K562 (cell line): ENCODE data around the gene PPP1R2C. TPM values are rescaled to one million over a fixed set of nuclear protein-coding genes. Genes with fewer than 3 reads are reported as not detected.

ENCODE experiments used
- ATAC-seq: fragments of 200-7000 bp; cut with Tn5 transposase; 3 replicates; pipeline ENCODE4 v1.9.1; 2020; ENCODE audit warnings: moderate library complexity
- BruUV-seq: library from RNA; stranded (reverse); fragments of 400-500 nt; replicated peaks from 2 replicates; lab custom pipeline; 2021; lab: Mats Ljungman, UMichigan
- CTCF ChIA-PET: fragments of 300-600 bp; formaldehyde crosslinking; extraction: SDS; loops from one replicate; lab custom pipeline; 2021; ENCODE audit warnings: low intra/inter-chr PET ratio; lab: Yijun Ruan, JAX
- POLR2A ChIA-PET: fragments of 300-600, 350-650 bp; sonication (Branson Sonifier 250); formaldehyde crosslinking; extraction: SDS; loops from one replicate; lab custom pipeline; 2021; ENCODE audit warnings: antibody characterized with exemption, inconsistent platforms; lab: Yijun Ruan, JAX
- DNase-seq, 4 experiments: peaks; one replicate each; pipeline versions ENCODE4 v3.0.0 to v3.0.0-alpha.2; 2011 to 2018; ENCODE audit warnings: low spot score in 3 of 4, mixed read lengths in 3 of 4; ENCODE audit errors: extremely low read depth in 1 of 4
- FAIRE-seq: peaks from 2 replicates; lab custom pipeline; 2011; peaks lifted over from hg19 to GRCh38; lab: Jason Lieb, UNC
- H2AFZ ChIP-seq: 2 replicates; pipeline ENCODE4 v1.6.0; 2011; ENCODE audit warnings: low read depth, low read length, control low read depth, inconsistent platforms
- H3K27ac ChIP-seq: fragments of 200-600 bp; 3 replicates; pipeline ENCODE4 v1.8.0; 2011; ENCODE audit warnings: low read depth, mild to moderate bottlenecking, control low read depth, inconsistent platforms, low read length, moderate library complexity, mixed read lengths; ENCODE audit errors: extremely low read depth
- H3K27me3 ChIP-seq, 2 experiments: fragments of 300-600 bp in 1 of 2; 2 replicates in 1 of 2; 3 replicates in 1 of 2; pipeline versions ENCODE4 v1.6.0 to v1.8.0; 2011; ENCODE audit warnings: inconsistent platforms in 2 of 2, low read length in 2 of 2, mild to moderate bottlenecking in 1 of 2, mixed read lengths in 1 of 2, moderate library complexity in 1 of 2; ENCODE audit not compliant: control insufficient read depth in 2 of 2, insufficient read depth in 2 of 2
- H3K36me3 ChIP-seq: fragments of 300-600 bp; 3 replicates; pipeline ENCODE4 v1.8.0; 2011; ENCODE audit warnings: mild to moderate bottlenecking, low read length, inconsistent platforms; ENCODE audit not compliant: control insufficient read depth, insufficient read depth
- H3K4me1 ChIP-seq, 2 experiments: fragments of 200-600 bp in 1 of 2; replicated peaks in 1 of 2; 2 replicates in 1 of 2; 3 replicates in 1 of 2; pipeline versions ENCODE4 v1.5.1 to v1.8.0; 2011; ENCODE audit warnings: inconsistent platforms in 2 of 2, low read length in 2 of 2, mild to moderate bottlenecking in 1 of 2, mixed read lengths in 1 of 2, moderate library complexity in 1 of 2; ENCODE audit not compliant: control insufficient read depth in 2 of 2, insufficient read depth in 2 of 2
- H3K4me2 ChIP-seq: 2 replicates; pipeline ENCODE4 v1.6.1; 2011; ENCODE audit warnings: low read length, control low read depth, inconsistent platforms, mixed read lengths; ENCODE audit not compliant: insufficient read depth
- H3K4me3 ChIP-seq: fragments of 200-600 bp; sonication (generic), shearing (Covaris generic); 2 replicates; pipeline ENCODE4 v1.5.1; 2016; ENCODE audit warnings: control low read depth, inconsistent platforms
- H3K79me2 ChIP-seq: fragments of 200-600 bp; 3 replicates; pipeline ENCODE4 v1.8.0; 2011; ENCODE audit warnings: low read length, inconsistent platforms; ENCODE audit not compliant: control insufficient read depth, insufficient read depth
- H3K9ac ChIP-seq, 2 experiments: 2 replicates each; pipeline versions ENCODE4 v1.6.0 to v1.6.1; 2011; ENCODE audit warnings: low read depth in 2 of 2, low read length in 2 of 2, control low read depth in 1 of 2, inconsistent platforms in 1 of 2, mild to moderate bottlenecking in 1 of 2, mixed read lengths in 1 of 2; ENCODE audit not compliant: insufficient read depth in 1 of 2
- H3K9me1 ChIP-seq: one replicate; pipeline ENCODE4 v1.6.0; 2011; ENCODE audit warnings: inconsistent platforms, mild to moderate bottlenecking, low read length, moderate library complexity; ENCODE audit not compliant: control insufficient read depth, insufficient read depth
- H3K9me3 ChIP-seq: replicated peaks from 2 replicates; pipeline ENCODE4 v1.5.1; 2011; ENCODE audit warnings: low read depth, low read length, inconsistent platforms; ENCODE audit not compliant: control insufficient read depth, insufficient read depth
- H4K20me1 ChIP-seq: replicated peaks from 2 replicates; pipeline ENCODE4 v1.6.1; 2011; ENCODE audit warnings: low read length, inconsistent platforms, mixed read lengths; ENCODE audit not compliant: control insufficient read depth, insufficient read depth
- ARID1B ChIP-seq: fragments of 450-650 bp; IDR thresholded peaks from 2 replicates; pipeline ENCODE4 v1.6.1; 2016; ENCODE audit warnings: antibody characterized with exemption, mild to moderate bottlenecking, inconsistent platforms
- ATF3 ChIP-seq, 2 experiments: fragments of 450-650 bp in 1 of 2; sonication (generic) in 1 of 2; formaldehyde crosslinking in 1 of 2; IDR thresholded peaks in 1 of 2; conservative IDR thresholded peaks in 1 of 2; 2 replicates each; pipeline versions ENCODE4 v1.6.1 to v1.8.1; 2016 to 2023; ENCODE audit warnings: mild to moderate bottlenecking in 2 of 2, moderate library complexity in 2 of 2, inconsistent platforms in 1 of 2, missing genetic modification reagents in 1 of 2
- CBX5 ChIP-seq: IDR thresholded peaks from 2 replicates; pipeline ENCODE4 v1.6.1; 2014; ENCODE audit warnings: low read depth, borderline replicate concordance
- EWSR1 ChIP-seq: fragments of 450-650 bp; IDR thresholded peaks from 2 replicates; pipeline ENCODE4 v1.6.1; 2018; ENCODE audit warnings: borderline replicate concordance, mild to moderate bottlenecking, low read depth, moderate library complexity; ENCODE audit not compliant: partially characterized antibody
- GMEB1 ChIP-seq: fragments of 250-450 bp; sonication (Bioruptor Pico); IDR thresholded peaks from 2 replicates; pipeline ENCODE4 v1.4.0; 2020; ENCODE audit warnings: mild to moderate bottlenecking
- NFATC3 ChIP-seq: fragments of 450-650 bp; IDR thresholded peaks from 2 replicates; pipeline ENCODE4 v1.6.1; 2017; ENCODE audit warnings: mild to moderate bottlenecking
- NFE2 ChIP-seq: IDR thresholded peaks from 2 replicates; pipeline ENCODE4 v1.6.1; 2014; ENCODE audit warnings: antibody characterized with exemption, low read depth
- PHF20 ChIP-seq: fragments of 450-650 bp; IDR thresholded peaks from 2 replicates; pipeline ENCODE4 v1.6.1; 2018; ENCODE audit not compliant: partially characterized antibody
- POLR3G ChIP-seq: IDR thresholded peaks from 2 replicates; pipeline ENCODE4 v1.6.1; 2011; ENCODE audit not compliant: insufficient read length, insufficient replicate concordance; ENCODE audit errors: extremely low read depth
- TAF7 ChIP-seq: fragments of 450-650 bp; IDR thresholded peaks from 2 replicates; pipeline ENCODE4 v1.6.1; 2016; ENCODE audit warnings: missing genetic modification characterization, missing compliant biosample characterization
- ZKSCAN3 ChIP-seq: fragments of 250-450 bp; sonication (Bioruptor Pico); IDR thresholded peaks from 2 replicates; pipeline ENCODE4 v1.4.0; 2020
- ZNF282 ChIP-seq: sonication (generic); formaldehyde crosslinking; IDR thresholded peaks from 2 replicates; pipeline ENCODE4 v1.8.1; 2023; ENCODE audit warnings: missing genetic modification reagents
- ZNF507 ChIP-seq: conservative IDR thresholded peaks from 2 replicates; pipeline ENCODE4 v1.6.1; 2017; ENCODE audit warnings: missing genetic modification characterization, missing compliant biosample characterization
- WGBS: fragments of 100-300 bp; shearing (Covaris generic); methylation state at CpG from one replicate; pipeline ENCODE4 v1.1.6; 2016; ENCODE audit warnings: low coverage, mixed read lengths; ENCODE audit not compliant: insufficient coverage; ENCODE audit errors: missing lambda C conversion rate; 5-methylcytosine and 5-hydroxymethylcytosine counted together
- in situ Hi-C: fragments of 300-500 bp; cut with MboI; formaldehyde crosslinking; loops from 4 replicates; pipeline ENCODE4 v1.15.0; 2018; ENCODE audit warnings: inconsistent platforms, mixed read lengths
- intact Hi-C: fragments of 100-400 bp; cut with micrococcal nuclease; formaldehyde crosslinking; loops from 2 replicates; pipeline ENCODE4 v1.14.2; 2022
- polyA plus RNA-seq, 8 experiments: library from polyadenylated mRNA; depleted of rRNA in 4 of 8; stranded (reverse) in 5 of 8; unstranded in 3 of 8; fragments of >200 nt; fragmentation: Nextera tagmentation in 2 of 8; fragmentation: Illumina TruSeq in 1 of 8; extraction: Ambion mirVana in 2 of 8; extraction: Trizol in 1 of 8; gene quantifications; 2 replicates each; pipeline versions ENCODE4 v1.2.1 to v1.2.3, GENCODE V29; 2011 to 2014; ENCODE audit warnings: inconsistent platforms in 1 of 8, missing spikeins in 1 of 8
- total RNA-seq, 7 experiments: library from RNA; depleted of rRNA in 6 of 7; stranded (reverse); fragments of >200 nt in 6 of 7; fragmentation: Illumina TruSeq in 2 of 7; extraction: Trizol in 2 of 7; gene quantifications; 2 replicates each; pipeline versions ENCODE4 v1.2.1 to v1.2.3, GENCODE V29; 2011 to 2021; ENCODE audit warnings: low replicate concordance in 1 of 7

The PPP1R2C gene
- total and polyA plus RNA-seq, 9 of the 15 experiments (the other 6 are each of a cell fraction or from before 2014, with no cell fraction given): not detected

- no peak for ATAC-seq
- CTCF ChIA-PET: no interaction called here
- in situ Hi-C loops: no loop called here
- Histone ChIP-seq H3K4me2 (no peak overlapping the region), H3K36me3 (no peaks in the 10 kb centered on the region), H3K9ac (no peak overlapping the region), H4K20me1 (no peaks in the 10 kb centered on the region), H3K4me3 (no peak overlapping the region), H3K9me3 (no peaks in the 10 kb centered on the region), H3K27me3 (no peaks in the 10 kb centered on the region), H3K27ac (no peak overlapping the region), H3K9me1 (no peaks in the 10 kb centered on the region), H2AFZ (no peak overlapping the region), H3K4me1 (no peaks in the 10 kb centered on the region), H3K79me2 (no peaks in the 10 kb centered on the region)
- 2% methylated on average over 10 of the region's 17 CpGs for WGBS
- no peak for DNase-seq
- no TSS peak for BruUV-seq
- intact Hi-C loops: no loop called here
- TF ChIP-seq ARID1B (no peak), PHF20 (no peak), TAF7 (tag) (no peak), EWSR1 (no peak), NFE2 (no peak), NFATC3 (no peak), ZNF507 (tag) (no peak), GMEB1 (CRISPR knock-in tag) (no peak), POLR3G (no peak), ZKSCAN3 (CRISPR knock-in tag) (no peak), ATF3 (IDR thresholded peaks at IDR 0.05) (no peak), ATF3 (CRISPR knock-in tag; conservative IDR thresholded peaks at IDR 0.05) (no peak), ZNF282 (CRISPR knock-in tag) (no peak), CBX5 (no peak)
- POLR2A ChIA-PET: no interaction called here
- no peak for FAIRE-seq
Measured at GRCh38 chrX:42818151-42818921, 40.4 kb upstream of the PPP1R2C start.
